GM19468 (cell line): ENCODE results near the gene COX7B2.

Experiments used
- ATAC-seq: cut with Tn5 transposase; IDR thresholded peaks from one replicate; pipeline ENCODE4 v1.9.1; 2021; ENCODE audit warnings: mild to moderate bottlenecking, moderate library complexity, moderate number of reproducible peaks; ENCODE audit not compliant: unreplicated experiment; ENCODE audit errors: extremely low read depth

Gene COX7B2

GRCh38 chr4:46781434-46782092, 127.5 kb downstream of the COX7B2 start:
- no peak for ATAC-seq

DNA sequence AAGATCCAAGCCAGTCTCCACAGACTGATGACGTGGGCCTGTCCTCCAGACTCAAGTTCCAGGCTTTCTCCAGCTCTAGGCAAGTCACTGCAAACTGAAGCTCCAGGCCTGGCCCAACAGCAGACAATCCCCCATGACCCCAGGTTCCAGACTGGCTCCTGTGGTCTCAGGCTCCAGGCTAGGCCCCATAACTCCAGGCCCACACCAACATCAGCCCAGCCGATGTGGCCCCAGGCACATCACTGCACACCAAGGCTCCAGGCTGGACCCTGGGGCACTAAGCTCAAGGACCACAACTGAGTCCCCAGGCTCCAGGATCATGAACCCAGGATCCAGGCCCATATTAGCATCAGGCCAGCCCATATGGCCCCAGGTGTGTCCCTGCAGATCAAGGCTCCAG, 143.6 kb downstream of the COX7B2 start:
- no peak for ATAC-seq

- no peak for ATAC-seq
Measured at GRCh38 chr4:46730075-46730474, 179.0 kb downstream of the COX7B2 start.

DNA sequence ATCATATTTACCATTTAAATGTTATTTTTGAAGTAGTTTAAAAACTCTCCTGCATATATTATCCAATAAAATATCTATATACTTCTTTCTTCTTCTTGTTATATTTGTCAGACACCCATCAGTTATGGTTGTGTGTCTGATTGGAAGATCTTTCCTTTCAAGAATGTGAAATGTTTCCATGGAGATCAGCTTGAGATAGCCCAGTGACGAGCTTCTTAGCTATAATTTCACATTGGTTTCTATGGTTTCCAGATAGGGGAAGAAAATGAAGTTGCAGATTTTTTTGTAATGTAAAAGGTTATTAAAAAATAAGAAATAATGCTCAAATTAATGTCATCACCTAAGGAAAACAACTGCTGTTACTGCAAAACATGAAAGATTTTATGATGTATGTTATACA, 189.0 kb downstream of the COX7B2 start:
- no peak for ATAC-seq

DNA sequence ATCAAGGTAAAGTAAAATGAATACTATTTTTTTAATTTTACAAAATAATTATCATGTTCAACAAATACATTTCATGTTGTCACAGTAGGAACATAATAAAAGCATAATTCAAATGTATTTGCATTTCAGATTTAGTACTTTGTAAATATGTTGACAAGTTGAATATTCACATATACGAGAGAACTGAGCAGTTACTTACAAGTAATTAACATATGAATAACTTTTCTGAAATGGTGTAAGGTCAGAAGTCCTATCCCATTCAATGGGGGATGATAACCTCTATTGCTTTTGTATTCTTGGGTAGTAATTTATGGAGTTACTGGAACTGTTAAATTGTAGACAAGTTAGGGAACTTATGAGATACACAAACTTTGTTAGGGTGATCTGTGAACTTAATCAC, 191.1 kb downstream of the COX7B2 start:
- ATAC-seq: no peak

GRCh38 chr4:46715468-46715867, 193.6 kb downstream of the COX7B2 start:
- ATAC-seq: no peak

- no peak for ATAC-seq
Measured at GRCh38 chr4:46698891-46699290, 210.2 kb downstream of the COX7B2 start.
